ENCODE measurements around the gene NRAS.

Gene NRAS

DNA sequence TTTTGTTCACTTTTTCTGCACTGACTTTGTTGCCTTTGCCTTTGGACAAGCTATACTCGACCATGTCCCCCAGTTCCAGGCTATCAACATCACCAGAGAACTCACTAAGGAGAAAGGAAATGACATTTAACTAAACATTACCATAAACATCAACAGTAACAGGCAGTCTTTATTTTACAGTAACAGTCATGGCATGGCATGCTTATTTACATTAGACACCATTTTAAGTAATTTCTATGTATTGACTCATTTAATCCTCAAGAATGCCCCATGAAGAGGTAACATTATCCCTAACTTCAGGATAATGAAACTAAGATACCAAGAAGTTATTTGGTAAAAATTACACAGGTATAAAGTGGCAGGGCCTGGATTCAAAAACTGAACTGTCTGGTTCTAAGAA, 8.7 kb upstream of the NRAS start:
- DNase-seq: no peak

DNA sequence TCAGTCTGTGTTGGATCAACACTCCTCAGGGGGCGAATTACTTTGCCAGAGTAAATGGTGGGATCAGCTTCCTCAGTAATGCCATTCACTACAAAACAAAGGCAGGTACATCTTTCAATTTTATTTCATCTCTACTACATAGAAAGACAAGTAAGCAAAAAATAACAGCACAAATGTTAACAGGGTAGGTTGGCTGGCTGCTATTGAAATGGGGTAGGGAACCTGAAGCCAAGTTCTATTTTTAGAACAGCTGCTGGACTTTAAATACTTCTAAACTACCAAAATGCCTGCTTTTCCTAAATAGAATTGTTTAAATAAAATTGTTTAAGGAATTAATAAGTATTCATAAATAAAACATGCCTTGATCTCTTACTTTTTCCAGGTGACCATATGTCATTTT, 7.3 kb upstream of the NRAS start:
- no peak for DNase-seq

DNA sequence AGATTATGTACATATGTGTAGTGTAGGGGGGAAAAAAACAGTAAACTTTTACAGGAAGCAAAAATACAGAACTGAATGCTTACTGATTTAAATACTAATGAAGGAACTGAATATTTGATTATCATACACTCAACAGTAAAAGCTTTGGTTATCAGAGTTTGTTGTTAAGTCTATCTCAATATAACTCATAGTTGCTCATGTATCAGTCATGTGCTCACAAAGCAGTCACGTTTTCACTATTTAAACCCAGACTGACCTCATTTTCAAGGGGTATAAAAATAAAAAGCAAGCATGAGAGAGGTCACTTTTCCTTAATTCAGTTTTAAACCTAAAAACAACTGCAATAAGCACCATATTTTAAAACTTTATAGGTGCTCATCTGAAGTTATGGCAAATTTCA, 6.9 kb upstream of the NRAS start:
- no peak for DNase-seq

DNA sequence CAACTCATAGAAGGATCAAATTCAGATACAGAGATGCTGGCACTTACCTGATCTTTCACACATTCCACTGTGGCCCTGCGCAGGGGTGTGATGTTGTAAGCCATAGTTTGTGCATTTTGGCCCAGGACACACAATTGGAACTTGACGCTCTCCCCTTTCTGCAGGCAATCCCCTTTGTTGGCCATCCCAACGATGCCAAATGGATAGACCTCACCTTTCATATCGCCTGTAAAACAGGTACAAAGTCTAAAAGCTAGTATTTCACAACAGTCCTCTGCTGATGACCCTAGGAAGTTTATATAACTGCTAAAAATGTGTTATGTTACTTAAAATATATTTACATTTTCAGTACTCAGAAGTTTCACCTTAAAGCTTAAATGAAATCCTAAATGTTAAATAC, 3.9 kb upstream of the NRAS start:
- no peak for DNase-seq

DNA sequence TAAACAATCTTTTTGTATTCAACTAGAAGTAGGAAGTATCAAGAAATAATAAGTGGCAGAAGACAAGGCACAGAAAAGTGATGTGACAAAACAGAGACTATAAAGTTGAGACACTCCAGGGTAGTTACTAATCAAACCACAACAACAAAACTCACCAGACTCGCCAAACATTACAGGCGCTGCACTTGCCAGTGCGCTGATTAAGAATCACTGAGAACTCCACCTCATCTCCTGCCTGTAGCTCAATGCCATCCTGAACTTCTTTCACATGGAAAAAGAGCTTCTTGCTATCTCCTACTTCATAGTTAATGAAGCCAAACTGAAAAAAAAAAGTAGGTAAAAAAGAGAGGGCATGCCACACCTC, 2.8 kb upstream of the NRAS start:
- no peak for DNase-seq

DNA sequence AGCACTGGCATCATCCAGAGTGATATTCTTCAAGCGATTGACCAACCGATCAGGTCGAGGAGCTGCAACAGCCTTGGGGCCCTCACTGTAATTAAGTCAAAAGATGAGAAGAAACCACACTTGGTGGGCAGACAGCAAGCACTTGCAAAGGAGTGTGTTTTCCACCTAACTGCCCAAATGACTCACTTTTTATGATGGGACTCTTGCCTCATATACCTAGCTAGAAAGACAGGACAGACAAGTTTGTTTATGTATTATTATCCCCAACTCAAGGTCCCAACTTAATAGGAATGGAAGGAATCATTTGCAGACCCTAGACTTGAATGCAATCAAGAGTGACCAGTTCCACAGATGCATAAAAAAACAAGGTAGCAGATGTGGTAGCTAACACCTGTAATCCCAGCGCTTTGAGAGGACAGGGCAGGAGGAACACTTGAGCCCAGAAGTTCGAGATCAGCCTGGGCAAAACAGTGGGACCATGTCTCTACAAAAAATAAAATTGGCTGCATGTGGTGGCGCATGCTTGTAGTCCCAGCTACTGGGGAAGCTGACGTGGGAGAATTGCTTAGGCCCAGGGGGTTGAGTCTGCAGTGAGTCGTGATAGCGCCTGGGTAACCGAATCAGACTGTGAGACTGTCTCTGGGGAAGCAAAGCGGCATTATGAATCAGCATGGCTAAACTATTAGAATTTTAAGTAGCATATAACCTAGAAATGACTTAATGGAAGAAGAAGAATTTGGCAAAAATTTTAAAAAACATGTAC, 2.3 kb upstream of the NRAS start:
- DNase-seq: no peak

DNA sequence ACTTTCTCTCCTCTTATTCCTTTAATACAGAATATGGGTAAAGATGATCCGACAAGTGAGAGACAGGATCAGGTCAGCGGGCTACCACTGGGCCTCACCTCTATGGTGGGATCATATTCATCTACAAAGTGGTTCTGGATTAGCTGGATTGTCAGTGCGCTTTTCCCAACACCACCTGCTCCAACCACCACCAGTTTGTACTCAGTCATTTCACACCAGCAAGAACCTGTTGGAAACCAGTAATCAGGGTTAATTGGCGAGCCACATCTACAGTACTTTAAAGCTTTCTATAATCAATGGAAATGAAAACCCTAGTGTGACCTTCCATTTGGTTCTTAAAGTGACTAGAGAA, 643 bp downstream of the NRAS start:
- DNase-seq: no peak

DNA sequence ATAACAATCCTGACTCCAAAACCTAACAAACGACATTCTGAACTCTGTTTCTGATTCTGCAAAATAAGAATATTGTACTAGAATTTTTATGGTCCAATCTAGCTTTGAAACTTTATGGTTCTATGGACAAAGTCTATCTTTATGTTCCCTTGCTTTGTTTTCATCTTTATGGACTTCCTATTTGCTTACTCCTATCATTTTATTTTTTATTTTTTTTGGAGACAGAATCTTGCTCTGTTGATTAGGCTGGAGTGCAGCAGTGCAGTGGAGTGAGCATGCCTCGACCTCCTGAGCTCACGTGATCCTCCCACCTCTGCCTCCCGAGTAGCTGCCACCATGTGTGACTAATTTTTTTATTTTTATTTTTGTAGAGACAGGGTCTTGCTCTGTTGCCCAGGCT, 3.6 kb downstream of the NRAS start:
- no peak for DNase-seq

DNA sequence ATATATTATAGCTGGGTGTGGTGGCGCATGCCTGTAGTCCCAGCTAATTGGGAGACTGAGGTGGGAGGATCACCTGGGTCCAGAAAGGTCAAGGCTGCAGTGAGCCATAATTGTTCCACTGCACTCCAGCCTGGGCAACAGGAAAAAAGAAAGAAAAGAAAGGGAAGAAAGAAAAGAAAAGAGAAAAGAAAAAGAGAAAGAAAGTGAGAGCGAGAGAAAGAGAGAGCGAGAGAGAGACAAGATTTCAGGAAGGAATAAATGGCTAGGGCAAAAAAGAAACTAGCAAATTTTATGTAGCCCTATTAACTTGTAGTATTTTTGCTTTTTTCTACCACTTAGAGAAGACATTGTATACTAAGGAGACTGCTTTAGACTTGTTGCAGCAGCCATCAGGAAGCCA, 6.2 kb downstream of the NRAS start:
- DNase-seq: no peak

DNA sequence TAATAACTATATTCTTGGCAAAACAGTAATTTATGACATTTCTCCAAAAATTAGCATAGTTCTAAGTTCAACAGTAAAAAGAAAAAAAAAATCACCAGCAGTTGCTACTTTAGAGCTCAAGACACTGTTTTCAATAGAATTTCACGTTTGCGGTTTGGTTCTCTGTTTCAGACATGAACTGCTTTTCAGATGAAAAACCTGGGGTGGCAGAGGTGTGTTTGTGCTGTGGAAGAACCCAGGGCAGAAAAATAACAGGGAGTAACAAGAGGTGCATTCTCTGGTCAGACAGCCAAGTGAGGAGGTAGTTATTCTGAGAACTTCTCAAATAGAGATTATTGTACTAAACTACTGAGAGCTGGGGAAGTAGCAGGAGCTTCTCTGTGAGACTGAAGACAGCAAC, 9.0 kb downstream of the NRAS start:
- DNase-seq: no peak

DNA sequence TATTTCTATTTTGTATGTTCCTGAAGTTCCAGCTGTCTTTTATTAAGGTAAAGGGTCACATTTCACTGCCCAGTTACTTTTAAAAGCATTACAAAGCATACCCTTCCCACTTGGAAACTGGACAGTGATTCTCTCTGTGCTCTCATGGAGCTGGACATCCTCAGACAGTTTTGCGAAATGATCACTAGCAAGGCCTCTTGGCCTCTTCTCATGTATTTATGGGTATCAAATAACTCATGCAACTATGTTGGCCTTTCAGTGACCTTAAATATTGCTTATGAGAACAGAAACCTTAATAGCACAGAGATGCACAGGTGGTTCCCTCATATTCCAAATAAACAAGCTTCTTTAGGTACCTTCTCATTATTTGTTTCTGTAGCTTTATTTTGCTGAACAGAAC, 13.3 kb downstream of the NRAS start:
- DNase-seq: no peak

DNA sequence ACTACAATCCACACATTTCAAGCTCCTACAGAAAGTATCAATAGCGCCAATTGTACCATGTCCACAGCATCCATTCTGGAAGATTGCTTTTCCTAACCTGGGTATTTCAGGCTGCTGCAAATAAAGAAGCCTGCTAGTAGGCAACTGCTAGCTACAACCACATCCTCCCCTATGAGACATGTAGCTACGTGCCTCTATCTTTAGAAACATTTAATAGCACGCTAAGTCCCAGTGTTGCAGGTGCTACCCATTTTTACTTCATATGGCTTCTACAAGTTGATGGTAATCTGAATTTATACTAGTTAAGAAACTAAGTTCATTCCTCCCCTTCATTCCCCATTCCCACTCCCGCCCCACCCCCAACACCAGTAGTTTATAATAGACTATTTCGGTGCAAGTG, 13.8 kb downstream of the NRAS start:
- DNase-seq: no peak

DNA sequence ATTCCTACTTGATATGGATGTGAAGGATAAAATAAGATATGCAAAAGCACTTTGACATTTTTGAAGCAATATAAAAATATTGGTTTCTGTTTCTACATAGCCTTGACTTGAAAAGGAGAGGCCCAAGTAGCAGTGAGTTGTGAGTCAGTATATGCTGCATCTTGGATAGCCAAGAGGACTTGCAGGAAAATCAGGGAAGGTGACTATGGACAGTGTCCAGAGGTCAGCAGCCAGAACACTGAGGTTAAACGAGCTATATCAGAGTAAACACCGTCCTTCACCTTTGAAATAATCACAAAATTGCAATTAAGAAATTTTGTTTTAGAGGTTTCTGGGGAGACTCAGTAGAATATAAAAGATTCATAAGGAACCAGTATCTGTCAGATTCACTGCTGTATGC, 14.6 kb downstream of the NRAS start:
- no peak for DNase-seq

DNA sequence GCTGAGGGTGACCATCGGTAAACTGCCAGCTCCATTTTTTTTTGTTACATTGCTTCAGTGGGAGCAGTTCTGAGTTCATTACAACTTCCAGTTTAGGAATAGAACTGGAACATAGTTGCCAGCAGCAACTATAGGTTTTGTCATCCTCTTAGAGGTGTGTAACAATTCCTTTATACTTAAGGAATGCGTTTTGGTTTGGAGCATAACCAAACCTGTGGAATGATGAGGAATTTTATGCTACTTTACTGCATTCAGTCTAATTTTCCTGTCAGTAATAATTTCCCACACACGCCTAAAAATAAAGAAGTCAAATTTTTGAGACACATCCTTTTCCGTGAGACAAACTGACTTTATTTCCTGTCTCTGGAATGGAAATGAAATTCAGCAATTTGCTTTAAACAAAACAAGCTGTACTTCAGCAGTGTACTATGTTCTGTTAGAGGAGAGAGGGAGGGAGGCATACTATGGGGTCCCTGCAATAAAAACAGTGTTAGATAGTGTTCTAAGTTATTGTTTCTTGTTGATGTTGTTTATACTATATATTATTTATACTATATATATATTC, 16.5 kb downstream of the NRAS start:
- no peak for DNase-seq

DNA sequence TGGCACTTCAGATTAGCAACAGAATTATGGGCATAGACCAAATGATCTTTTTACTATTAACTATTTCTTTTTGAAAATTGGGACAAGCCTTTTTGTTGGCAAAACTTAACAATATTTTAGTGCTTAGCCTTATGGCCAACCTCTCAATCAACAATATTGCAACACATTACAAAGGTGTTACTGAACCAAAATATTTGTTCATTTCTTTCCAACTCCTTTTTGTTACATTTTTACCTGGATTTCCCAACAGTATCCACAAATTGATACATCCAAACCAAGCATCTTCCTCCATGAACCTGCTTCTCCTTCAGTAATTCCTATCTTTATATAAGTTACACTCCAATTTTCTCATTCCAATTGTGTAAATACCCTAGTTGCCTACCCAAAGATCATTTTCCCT, 19.8 kb downstream of the NRAS start:
- DNase-seq: no peak

DNA sequence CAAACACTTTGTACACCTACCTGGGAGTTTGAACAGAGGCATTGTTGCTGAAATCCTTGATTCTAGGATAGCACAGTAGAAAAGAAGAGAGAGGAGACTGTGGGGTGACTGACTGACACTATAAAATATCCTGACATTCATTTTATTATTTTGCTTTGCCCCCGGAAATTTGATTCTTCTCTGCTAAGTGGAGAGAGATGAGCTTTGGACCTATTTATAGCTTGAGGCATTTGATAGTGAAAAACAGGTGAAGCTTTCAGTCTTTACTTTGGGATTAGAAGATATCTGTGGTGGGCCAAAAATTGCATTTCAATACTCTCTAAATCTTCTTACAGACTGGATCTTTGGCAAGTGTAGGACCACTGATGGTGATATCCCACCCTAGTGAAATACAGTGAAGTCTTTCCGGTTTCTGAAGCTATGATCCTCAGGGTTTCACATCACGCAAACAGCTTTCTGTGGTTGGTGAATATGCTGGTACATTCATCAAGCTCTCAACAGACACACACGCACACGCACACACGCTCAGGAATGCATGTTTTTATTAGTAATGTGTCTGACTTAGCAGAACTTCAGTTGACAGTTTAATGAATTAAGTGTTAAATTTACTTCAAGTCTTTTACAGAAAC, 21.0 kb downstream of the NRAS start, which contains the start of gene AMPD1:
AMPD1 (minus strand) TSS at position 117 of the 629 bp plus-strand sequence; CDS start at position 42, 75 bp downstream.
- no peak for DNase-seq

DNA sequence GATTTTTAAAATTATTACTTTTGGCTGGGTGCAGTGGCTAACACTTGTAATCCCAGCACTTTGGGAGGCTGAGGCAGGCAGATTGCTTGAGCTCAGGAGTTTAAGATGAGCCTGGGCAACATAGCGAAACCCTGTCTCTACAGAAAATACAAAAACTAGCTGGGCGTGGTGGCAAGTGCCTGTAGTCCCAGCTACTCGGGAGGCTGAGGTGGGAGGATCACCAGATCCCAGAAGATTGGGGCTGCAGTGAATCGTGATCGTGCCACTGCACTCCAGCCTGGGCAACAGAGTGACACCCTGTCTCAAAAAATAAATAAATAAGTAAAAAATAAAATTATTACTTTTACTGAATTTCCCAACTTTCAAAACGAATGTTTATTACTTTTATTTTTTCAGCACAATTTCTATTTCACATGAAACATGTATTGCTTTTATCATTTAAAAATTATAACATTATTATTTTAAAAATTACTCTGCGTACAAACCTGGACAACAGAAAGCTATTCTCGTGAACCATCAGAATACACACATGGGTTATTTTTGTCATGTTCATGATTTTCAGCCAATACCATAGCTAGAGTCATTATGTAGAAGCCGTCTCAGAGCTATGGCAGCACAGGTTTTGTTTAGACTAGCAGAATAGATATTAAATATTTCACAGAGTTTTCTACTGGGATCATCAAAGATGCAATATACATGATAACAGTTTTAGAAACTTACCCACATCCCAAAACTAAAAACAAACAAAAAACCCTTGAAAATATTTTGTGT, 21.8 kb downstream of the NRAS start:
- DNase-seq: no peak

DNA sequence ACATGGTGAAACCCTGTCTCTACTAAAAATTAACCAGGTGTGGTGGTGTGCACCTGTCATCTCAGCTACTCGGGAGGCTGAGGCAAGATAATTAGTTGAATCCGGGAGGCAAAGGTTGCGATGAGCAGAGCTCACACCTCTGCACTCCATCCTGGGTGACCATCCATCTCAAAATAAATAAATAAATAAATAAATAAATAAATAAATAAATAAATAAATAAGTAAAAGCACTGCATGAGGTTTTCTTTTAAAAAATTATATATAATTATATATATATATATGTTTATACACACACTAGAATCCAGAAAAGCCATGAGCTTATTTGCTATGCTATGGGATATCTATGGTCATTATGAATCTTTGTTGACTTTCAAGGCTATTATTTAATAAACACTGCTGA, 23.6 kb downstream of the NRAS start:
- DNase-seq: no peak

DNA sequence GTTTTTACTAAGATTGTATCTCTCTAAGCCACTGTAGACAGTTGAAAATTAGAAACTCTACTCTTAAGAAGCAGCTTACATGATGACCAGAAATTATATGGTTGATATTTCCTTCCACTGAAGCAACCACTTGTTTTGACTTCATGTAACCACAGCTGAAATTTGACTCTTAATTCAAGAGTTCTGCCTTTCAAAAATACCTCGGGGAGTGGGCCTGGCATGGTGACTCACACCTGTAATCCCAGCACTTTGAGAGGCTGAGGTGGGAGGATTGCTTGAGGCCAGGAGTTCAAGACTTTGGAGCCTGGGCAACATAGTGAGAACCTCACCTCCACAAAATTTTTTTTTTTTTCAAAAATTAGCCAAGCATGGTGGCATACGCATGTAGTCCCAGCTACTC, 25.5 kb downstream of the NRAS start:
- no peak for DNase-seq

DNA sequence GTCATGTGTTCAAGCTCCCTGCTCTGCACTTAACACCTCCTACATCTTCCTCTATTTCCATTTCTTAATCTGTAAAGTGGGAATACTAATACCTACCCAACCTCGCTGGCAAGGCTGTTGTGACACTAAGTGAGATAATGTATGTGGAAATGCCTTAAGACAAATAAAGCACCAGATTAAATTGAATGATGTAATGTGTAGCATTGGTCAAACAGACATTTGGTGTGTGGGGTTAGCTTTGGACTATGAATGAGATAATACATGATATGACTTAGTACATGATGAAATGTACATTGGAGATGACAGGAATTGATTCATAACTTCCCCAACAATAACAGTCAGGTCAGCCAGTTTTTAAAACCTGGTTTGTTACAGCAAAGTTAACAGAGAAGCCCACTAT, 26.4 kb downstream of the NRAS start:
- DNase-seq: no peak

DNA sequence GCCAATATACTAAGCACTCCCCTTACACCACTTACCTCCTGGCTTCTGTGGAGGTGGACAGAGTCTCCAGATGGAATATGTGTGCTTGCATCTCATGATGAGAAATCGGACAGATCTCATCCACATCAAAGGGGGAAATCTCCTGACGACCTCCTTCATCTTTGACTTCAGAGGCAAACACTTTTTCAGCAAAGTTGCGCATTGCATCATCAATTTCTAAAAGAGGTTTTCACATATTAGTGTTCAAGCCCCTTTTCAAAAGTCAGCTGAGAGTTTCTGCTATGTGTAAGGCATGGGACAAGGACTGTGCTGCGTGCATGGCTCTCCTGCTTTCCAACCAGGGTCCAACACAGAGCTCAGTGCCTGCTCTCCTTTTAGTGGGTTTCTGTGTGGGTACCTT, 28.0 kb downstream of the NRAS start:
- DNase-seq: no peak

DNA sequence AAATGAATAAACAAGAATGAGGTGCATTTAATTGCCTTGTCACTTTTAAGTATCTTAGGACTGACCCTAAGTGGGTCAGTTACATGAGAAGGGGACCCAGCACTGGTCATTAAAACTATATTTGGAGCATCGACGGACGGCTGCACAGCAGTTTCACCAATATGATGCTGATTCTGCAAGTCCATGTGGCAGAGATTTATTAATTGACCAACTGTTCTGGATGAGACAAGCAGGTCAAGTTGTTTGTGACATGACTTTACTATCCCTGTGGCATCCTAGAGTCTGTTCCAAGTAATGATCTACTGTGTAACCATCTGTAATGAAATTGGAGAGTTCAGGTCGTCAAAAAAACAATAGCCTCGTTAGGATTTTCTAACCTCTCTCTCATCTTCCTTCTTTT, 30.7 kb downstream of the NRAS start:
- DNase-seq: no peak

DNA sequence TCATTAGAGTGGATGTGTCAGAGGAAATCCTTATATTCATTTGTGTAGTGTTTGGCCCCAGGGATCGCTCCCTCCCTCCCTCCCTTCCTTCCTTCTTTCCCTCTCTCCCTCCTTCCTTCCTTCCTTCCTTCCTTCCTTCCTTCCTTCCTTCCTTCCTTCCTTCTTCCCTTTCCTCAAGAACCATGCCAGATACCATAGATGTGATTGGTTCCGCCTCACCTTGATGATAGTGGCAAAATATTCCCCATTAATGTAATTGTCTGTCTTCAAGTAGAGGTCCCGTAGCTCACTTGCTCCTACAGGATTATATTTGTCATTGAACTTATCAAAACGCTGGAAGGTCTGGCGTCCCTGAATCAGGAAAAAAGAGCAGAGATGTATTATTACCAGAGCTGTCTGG, 38.9 kb downstream of the NRAS start:
- no peak for DNase-seq

DNA sequence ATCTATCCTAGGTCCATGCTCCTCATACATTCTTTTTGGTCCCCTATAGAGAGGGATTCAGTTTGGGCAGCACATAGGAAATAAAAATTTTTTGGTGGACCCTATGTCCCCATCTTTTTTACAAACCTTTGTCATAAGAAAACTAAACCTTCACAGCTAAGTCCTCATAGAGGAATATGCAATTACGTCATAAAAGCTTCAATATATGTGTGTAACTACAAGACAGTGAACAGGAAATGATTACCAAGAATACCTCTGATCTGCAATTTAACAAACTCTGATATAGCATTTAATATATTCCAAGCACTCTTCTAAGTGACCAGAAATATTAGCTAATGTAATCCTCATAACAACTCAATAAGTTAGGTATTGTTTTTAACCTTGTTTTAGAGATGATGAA, 40.5 kb downstream of the NRAS start:
- DNase-seq: no peak

All from KG1 (cell line).